Stimulated activated CD8-positive, alpha-beta memory T cell treated with anti-CD3 and anti-CD28 coated beads, Interleukin-15, amount 100 ng/mL, for 1 hour (primary cell): ENCODE results near the gene ZNRF4.
"Not testable (repeated sequence)": the region's sequence is repeated elsewhere in the genome, so short reads cannot be mapped to it uniquely, and the experiment has no call there.

Experiments
- DNase-seq: peaks from one replicate; pipeline ENCODE4 v3.0.0-alpha.2; 2020; ENCODE audit warnings: low read depth

The ZNRF4 gene, protein sequence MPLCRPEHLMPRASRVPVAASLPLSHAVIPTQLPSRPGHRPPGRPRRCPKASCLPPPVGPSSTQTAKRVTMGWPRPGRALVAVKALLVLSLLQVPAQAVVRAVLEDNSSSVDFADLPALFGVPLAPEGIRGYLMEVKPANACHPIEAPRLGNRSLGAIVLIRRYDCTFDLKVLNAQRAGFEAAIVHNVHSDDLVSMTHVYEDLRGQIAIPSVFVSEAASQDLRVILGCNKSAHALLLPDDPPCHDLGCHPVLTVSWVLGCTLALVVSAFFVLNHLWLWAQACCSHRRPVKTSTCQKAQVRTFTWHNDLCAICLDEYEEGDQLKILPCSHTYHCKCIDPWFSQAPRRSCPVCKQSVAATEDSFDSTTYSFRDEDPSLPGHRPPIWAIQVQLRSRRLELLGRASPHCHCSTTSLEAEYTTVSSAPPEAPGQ

DNA sequence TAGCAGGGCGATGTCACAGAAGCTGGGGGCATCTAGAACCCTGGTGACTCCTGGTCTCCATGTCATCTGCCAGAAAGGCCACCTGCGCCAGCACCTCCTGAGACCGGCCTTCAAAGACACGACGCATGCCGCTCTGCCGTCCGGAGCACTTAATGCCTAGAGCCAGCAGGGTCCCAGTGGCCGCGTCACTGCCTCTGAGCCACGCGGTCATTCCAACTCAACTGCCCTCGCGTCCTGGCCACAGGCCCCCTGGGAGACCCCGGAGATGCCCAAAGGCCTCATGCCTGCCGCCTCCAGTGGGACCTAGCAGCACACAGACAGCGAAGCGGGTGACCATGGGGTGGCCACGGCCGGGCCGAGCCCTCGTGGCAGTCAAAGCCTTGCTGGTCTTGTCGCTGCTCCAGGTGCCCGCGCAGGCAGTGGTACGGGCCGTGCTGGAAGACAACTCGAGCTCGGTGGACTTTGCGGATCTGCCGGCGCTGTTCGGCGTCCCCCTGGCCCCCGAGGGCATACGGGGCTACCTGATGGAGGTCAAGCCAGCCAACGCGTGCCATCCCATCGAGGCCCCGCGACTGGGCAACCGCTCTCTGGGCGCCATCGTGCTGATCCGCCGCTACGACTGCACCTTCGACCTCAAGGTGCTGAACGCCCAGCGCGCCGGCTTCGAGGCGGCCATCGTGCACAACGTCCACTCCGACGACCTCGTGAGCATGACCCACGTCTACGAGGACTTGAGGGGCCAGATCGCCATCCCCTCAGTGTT lies at the start of gene ZNRF4:
Gene ZNRF4 (plus strand): TSS at position 51 of the 763 bp plus-strand sequence. CDS start 75 bp downstream, at position 126.
- DNase-seq, result no peak

DNA sequence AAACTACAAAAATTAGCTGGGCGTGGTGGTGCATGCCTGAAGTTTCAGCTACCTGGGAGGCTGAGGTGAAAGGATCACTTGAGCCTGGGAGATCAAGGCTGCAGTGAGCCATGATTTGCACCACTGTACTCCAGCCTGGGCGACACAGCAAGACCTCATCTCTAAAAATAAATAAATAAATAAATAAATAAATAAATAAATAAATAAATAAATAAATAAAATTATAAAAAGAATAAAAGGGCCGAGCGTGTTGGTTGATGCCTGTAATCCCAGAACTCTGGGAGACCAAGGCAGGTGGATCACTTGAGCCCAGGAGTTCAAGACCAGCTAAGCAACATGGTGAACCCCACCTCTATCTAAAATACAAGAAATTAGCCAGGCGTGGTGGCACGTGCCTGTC lies 49.0 kb upstream of the ZNRF4 start:
- not testable (repeated sequence) for DNase-seq

DNA sequence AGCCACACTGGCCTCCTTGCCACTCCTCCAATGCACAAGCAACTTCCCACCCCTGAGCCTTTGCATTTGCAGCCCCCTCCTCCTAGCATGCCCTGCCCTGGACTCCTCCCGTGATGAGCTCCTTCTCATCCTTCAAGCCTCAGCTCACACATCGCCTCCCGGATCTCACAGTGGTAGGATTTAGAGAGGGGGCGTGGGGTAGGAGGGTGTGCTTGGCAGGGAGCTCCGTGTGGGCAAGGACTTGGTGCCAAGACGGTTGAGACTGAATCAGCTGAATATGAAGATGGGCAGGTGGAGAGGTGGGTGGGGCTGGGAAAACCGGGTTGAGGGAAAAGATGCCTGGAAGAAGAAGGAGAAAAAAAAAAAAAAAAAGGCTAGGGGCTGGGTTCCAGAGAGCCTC lies 48.4 kb upstream of the ZNRF4 start:
- DNase-seq, result no peak

DNA sequence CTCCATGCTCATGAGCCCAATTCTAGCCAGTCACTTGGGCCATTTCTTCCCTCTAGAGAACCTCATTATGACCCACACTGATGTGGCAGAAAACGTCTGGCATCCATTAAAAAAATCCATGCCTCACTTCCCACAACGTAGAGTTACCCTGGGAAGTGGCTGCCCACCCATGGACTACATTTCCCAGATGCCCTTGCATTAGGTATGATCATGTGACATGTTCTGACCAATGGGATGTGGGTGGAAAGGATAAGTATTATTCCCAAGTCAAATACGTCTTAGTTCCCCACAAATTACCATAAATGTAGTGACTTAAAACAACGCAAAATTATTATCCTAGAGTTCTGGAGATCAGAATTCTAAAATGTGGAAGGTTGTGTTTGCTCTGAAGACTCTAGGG lies 47.9 kb upstream of the ZNRF4 start:
- DNase-seq, result no peak

DNA sequence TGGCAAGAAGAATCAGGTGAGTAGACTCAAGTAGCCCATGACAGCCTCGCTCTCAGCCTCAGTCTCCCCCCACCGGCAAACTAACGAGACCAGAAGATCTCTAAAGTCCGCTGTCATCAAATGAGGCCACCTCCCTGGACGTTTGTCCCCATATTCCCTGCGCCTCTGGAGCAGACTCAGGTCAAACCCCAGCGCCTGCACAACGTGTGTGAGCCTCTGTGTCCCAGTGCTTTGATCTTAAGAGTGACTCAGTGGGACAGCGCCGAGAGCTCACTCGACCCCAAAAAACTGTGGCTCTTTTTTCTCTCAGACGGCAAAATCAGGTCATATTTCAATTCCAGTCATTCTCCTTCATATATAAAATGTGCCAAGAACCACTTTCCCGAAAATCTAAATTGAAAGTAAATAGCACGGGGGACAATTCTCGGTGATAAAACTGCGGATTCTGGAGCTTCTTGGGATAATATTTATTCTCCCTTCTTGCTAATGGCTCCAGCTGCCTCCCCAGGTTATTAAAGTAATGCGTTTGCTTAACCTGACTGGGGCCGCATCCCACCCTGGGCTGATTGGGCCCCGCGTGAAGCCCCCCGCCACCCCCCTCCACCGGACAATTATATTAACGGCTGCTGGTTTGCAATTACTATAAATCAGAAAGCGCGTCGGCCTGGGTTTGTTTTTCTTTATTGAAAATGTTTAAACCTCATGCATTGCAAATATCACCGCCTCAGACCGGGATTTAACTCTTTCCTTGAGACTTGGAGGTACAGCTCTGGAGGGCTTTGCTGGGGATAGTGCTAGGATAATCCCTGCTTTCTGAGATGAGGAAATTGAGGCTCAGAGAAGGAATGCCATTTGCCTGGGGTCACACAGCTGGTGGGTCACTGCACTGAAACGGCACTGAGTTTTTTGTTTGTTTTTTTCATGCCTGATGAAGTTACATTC lies 37.5 kb upstream of the ZNRF4 start:
- DNase-seq, result no peak

DNA sequence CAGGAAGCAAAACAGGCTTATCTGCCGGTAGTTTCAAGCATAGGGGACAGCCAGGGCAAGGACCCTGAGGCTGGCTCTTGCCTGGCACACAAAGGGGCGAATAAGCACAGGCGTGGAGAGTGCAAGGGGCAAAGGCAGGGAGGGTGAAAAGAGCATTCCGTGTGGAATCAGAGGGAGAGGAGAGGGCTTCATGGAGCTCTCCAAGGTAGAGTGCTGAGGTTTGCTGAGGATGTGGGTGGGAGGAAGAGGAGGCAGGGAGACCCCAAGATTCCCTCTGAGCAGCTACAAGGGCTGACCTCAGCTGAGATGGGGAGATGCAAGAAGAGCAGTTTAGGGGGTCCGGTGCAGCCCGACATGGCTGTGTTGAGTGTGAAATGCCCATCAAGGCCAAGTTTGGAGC lies 36.5 kb upstream of the ZNRF4 start:
- DNase-seq, result no peak

DNA sequence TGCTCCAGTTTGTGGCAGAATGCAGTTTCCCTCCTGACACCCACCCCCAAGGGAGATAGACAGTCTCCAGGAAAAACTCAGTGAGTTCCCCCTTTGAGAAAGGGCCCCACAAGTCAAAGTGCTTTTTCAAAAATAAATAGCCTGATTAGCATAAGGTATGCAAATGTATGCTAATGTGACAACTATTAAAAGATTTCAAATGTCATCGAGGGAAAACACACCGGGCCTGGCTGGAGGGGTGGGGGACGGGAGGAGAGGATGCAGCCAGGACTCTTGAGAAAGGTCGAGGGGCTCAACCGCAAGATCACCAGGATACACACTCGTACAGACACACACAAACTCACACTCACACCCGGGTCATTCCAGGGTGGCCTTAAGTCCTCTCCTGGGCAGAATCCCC lies 34.3 kb upstream of the ZNRF4 start:
- no peak for DNase-seq

DNA sequence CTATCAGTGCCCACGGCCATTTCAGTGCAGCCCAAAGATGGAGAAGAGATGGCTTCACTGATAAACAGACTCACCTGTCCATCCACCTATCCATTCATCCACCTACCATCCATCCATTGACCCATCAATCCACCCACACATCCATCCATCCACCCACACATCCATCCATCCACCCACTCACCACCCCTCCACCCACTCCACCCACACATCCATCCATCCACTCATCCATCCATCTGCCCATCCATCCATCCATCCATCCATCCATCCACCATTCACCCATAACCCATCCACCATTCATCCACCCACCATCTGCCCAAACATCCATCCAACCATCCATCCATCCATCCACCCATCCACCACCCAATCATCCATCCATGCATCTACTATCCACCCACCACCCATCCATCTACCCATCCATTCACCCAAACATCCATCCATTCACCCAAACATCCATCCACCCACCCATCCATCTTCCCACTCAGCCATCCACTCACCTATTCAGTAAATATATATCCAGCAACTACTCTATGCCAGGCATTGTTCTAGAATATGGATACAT lies 31.6 kb upstream of the ZNRF4 start:
- DNase-seq, result no peak

DNA sequence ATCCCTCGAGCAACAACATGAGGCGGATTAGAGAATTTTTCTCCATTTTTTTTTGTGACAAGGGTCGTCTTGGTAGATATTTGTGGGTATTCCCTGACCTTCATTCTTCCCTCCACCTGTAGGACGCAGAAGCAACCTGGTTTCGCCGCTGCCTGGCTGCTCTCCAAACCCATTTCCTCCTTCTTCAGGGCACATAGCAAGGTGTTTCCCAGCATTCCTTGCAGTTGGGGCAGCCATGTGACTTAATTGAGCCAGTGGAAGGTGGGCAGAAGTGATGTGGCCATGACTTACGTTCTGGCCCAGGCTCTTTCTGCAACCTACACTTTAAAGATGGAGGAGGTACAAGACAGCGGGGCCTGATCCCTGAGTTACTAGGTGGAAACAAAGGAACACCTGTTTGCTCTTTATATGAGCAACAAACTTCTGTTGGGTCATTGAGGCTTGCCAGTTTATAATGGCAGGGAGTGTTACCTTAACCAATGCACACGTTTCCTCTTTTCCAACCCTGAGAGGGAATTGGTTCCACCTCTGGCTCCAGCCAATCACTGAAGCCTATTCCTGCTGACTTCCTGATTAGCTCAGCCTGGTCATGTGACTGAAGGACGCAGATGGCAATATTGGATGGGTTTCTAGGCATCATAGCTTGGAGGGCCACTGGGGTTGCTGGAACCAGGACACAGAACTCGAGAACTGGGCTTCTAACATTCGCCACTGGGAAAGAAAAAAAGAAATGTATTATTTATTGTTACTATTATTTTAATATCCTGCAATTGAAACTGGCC lies 30.8 kb upstream of the ZNRF4 start:
- no peak for DNase-seq

DNA sequence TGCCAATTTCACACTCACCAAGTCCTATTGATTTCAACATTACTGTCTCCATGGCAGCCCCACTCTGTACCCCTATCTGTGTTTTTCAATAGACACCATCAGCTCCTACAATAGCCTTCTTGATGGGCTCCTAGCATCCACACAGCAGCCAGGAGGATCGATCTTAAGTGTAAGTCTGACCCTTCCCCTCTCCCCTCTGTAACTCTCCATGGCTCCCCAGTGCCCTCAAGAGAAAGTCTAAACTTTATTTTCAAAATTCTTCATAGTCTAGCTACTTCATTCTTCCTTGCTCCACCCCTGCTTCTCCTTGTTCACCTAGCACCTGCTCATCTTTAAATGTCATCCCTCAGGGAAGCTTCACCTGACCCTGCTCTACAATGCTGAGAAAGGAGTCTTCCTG lies 30.0 kb upstream of the ZNRF4 start:
- DNase-seq, result no peak

DNA sequence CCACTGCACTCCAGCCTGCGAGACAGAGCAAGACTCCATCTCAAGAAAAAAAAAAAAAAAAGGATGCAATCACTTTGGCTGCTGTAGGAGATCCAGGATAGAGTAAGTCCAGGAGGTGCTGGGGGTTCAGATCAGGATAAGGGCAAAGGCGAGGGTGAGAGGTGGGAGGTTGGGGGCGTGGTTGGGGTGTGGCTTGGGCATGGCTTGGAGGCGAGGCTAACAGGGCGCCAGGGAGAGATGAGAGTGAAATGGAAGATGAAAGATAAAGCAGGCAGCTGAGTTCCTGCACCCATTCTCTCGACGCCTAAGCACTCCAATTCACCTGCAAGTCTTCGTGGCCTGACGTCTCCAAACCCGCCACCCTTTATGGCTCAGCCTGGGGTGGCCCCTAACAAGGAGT lies 25.0 kb upstream of the ZNRF4 start:
- no peak for DNase-seq

DNA sequence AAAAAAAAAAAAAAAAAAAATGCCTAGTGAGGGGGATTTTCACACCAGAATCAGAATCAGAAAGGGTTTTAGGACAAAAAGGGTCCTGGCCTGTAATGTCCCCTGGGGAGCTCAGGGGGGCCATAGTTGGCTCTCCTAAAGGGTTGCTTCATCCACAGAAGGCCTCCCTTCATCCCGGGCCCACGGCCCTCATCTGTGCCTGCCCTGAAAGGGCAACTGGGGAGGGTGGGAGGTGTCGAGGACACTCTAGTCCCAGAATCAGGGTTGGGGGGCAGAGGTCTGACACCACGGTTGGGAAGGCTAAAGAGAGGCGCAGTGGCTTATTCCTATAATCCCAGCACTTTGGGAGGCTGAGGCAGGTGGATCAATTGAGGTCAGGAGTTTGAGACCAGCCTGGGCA lies 22.5 kb upstream of the ZNRF4 start:
- DNase-seq, result no peak

DNA sequence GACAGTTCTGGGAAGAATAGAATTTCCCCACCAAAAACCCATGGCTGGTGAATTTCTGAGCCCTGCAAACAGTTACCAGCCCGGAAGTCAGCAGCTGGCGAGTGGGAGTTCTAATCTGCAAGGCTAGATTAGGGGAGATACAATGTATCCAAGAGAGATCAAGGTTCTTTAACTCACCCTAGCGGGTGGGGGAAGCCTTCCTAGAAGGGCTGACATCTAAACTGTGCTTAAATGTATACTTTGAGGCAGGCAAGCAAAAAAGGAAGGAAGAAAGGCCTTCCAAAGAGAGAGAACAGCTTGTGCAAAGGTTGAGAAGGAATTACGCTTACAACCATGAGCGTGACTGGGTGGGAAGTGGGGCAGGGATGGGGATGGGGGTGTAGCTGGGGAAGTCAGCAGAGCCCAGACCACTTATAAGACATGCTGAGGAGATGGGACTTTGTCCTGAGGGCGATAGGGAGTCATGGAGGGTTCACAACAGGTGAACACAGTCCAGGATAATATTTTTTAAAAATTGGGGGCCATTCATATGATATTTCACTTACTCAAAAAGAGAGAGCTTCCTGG lies 20.8 kb upstream of the ZNRF4 start:
- DNase-seq, result no peak

DNA sequence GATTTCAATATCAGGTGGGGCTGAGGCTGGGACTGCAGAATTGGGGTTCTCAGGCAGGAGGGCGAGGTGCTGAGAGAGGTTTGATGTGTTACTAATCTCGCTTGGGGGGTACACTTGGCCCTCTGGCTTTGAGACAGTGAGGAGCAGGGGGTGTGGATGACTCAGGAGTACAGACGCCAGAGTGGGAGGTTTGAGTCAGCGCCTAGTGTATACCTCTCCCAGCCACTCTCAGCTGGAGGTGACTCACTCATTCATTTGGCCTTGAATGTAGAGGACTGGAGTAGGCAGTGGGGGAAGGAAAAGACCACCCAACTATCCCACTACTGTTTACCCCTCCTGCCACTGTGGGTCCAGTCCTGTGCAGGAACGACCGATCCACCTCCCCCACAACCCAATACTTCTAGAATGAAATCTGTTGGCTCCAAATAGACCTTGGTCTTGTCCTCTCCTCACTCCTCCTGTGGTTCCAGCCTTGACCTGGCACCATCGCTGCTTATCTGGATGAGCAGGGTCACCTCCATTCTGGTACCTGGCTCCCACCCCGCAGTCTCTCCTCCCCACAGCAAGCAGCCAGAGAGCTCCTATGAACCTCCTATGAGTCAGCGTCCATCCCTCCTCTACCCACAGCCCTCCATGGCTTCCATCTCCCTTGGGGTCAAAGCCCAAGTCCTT lies 20.1 kb upstream of the ZNRF4 start:
- no peak for DNase-seq

DNA sequence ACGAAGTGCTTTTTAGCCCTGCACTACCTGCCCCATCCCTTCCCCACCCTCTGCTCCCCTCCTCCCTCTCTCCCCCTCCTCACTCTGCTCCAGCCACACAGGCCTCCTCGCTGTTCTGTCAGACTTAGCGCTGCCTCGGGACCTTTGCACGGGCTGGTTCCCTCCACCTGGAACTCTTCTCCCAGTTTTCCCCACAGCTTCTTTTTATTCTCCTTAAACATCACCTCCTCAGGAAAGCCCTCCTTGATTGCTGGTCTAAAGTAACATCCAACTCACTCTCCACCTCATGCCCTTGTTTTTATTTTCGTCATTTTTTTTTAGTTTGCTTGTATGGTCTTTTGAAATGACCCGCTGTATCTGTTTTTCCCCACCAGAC lies 19.6 kb upstream of the ZNRF4 start:
- DNase-seq, result no peak

DNA sequence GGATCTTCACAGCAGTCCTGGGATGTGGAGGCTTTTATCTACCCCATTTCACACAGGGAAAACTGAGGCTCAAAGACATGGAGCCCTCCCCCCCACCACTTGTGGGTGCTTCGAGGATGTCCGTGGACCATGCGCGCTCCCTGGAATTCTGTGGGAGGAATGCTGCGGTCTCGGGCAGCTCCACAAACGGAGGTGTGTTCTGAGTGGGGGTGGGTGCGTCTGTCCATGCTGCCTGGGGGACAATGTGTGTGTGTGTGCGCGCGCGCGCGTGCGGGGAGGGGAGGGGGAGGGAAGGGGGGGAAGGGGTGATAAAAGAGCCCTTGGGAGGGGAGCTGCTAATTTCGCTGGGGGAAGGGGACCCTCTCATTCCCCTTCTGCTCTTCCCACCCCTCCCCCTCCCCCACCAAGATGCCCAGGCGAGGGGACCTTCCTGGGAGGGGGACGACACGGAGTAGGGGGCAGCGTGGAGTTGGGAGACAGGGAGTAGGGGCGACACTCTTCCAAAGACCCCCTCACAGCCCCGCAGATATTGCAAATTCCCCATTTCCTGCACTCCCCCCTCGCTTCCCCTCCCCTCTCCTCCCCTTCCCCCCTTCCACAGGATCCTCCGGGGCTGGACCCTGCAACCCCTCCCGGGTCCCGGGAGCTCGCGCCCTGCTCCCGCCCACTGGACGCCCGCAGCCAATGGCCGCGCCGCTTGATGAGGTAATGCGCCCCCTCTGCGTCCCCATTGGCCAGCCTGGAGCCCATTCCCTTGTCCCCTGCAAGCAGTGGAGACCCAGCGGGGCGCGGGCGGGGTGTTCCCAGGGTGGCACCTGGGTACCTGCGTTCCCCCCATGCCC lies 18.9 kb upstream of the ZNRF4 start:
- no peak for DNase-seq

DNA sequence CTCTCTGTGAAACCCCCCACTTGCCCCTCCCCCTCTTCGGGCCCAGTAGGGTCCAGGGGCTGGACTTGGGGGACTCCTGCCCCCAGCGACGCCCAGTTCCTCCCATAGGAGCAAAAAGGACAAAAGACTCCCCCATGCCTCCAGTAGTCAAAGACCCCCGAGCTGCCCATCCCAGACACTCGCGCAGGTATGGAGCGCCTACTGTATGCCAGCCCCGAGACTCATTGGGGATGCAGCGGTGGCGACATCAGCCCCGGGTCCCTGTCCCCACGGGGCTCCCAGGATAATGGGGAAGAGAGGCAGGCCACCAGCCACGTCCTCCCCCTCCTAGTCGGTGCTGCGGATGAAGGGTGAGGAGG lies 18.3 kb upstream of the ZNRF4 start:
- DNase-seq, result no peak

DNA sequence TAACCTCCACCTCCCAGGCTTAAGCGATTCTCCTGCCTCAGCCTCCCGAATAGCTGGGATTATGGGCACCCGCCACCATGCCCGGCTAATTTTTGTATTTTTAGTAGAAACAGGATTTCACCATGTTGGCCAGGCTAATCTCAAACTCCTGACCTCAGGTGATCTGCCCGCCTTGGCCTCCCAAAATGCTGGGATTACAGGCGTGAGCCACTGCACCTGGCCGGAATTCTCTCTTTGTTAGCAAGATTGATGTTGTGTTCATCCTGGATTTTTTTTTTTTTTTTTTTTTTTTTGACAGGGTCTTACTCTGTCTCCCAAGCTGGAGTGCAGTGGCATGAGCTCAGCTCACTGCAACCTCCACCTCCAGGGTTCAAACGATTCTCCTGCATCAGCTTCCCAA lies 16.5 kb upstream of the ZNRF4 start:
- not testable (repeated sequence) for DNase-seq

DNA sequence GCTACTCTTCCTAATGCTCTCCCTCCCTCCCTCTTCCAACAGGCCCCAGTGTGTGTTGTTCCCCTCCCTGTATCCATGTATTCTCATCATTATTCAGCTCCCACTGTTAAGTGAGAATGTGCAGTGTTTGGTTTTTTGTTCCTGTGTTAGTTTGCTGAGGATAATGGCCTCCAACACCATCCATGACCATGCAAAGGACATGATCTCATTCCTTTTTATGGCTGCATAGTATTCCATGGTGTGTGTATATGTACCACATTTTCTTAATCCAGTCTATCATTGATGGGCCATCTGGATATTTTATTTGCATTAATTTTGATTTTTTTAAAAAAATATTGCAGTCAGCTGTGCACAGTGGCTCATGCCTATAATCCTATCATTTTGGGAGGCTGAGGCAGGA lies 15.8 kb upstream of the ZNRF4 start:
- no peak for DNase-seq

DNA sequence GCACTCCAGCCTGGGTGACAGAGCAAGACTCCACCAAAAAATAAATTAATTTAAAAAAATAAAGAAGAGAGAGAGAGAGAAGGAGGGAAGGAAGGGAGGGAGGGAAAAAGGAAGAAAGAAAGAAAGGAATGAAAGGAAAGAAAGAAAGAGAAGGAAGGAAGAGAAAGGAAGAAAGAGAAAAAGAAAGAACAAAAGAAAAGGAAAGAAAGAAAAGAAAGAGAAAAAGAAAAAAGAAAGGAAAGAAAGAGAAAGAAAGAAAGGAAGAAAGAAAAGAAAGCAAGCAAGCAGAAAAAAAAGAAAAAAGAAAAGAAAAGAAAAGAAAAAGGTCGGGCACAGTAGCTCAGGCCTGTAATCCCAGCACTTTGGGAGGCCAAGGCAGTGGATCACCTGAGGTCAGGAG lies 14.9 kb upstream of the ZNRF4 start:
- DNase-seq, result no peak
